Calu3 (cell line): ENCODE data around the gene SLC2A6. TPM values are rescaled to one million over a fixed set of nuclear protein-coding genes. Genes with fewer than 3 reads are reported as not detected.

Experiments used
- BruUV-seq: library from RNA; stranded (reverse); fragments of 400-500 nt; replicated peaks from 2 replicates; lab custom pipeline; 2021; lab: Mats Ljungman, UMichigan
- CTCF ChIA-PET: fragments of 300-600 bp; sonication (Branson Sonifier 250); formaldehyde crosslinking; loops from one replicate; lab custom pipeline; 2022; ENCODE audit warnings: antibody characterized with exemption; lab: Charles Lee
- DNase-seq: peaks from one replicate; pipeline ENCODE4 v3.0.0; 2022
- H3K27ac Mint-ChIP-seq: one replicate; pipeline ENCODE4 v1.8.0; 2022; ENCODE audit warnings: mixed read lengths; ENCODE audit not compliant: unreplicated experiment
- H3K27me3 Mint-ChIP-seq: one replicate; pipeline ENCODE4 v1.8.0; 2022; ENCODE audit warnings: mixed read lengths; ENCODE audit not compliant: unreplicated experiment
- H3K36me3 Mint-ChIP-seq: one replicate; pipeline ENCODE4 v1.8.0; 2022; ENCODE audit warnings: mild to moderate bottlenecking, moderate library complexity, mixed read lengths; ENCODE audit not compliant: insufficient read depth, unreplicated experiment
- H3K4me1 Mint-ChIP-seq: one replicate; pipeline ENCODE4 v1.8.0; 2022; ENCODE audit warnings: mild to moderate bottlenecking, low read depth, mixed read lengths; ENCODE audit not compliant: unreplicated experiment
- H3K4me3 Mint-ChIP-seq: one replicate; pipeline ENCODE4 v1.8.0; 2022; ENCODE audit warnings: mild to moderate bottlenecking, low read depth, moderate library complexity, mixed read lengths; ENCODE audit not compliant: unreplicated experiment
- H3K9me3 Mint-ChIP-seq: one replicate; pipeline ENCODE4 v1.8.0; 2022; ENCODE audit warnings: low read depth, mixed read lengths; ENCODE audit not compliant: unreplicated experiment
- intact Hi-C: fragments of 100-400 bp; cut with micrococcal nuclease; formaldehyde crosslinking; loops from one replicate; pipeline ENCODE4 v1.10.0; 2022; ENCODE audit not compliant: unreplicated experiment
- total RNA-seq: library from RNA; stranded (reverse); gene quantifications from 2 replicates; pipeline ENCODE4 v1.2.3, GENCODE V29; 2022
- TF ChIP-seq, protein P1 (sequence below): fragments of 200-600 bp; IDR thresholded peaks from one replicate; pipeline ENCODE4 v1.8.0; 2022; ENCODE audit warnings: antibody characterized with exemption; ENCODE audit not compliant: unreplicated experiment

The SLC2A6 gene
- total RNA-seq, 1 experiment from 2014 or later = 11.6 TPM

GRCh38 chr9:133510926-133511505 is 32.1 kb upstream of the SLC2A6 start:
- TF ChIP-seq, protein P1, sequence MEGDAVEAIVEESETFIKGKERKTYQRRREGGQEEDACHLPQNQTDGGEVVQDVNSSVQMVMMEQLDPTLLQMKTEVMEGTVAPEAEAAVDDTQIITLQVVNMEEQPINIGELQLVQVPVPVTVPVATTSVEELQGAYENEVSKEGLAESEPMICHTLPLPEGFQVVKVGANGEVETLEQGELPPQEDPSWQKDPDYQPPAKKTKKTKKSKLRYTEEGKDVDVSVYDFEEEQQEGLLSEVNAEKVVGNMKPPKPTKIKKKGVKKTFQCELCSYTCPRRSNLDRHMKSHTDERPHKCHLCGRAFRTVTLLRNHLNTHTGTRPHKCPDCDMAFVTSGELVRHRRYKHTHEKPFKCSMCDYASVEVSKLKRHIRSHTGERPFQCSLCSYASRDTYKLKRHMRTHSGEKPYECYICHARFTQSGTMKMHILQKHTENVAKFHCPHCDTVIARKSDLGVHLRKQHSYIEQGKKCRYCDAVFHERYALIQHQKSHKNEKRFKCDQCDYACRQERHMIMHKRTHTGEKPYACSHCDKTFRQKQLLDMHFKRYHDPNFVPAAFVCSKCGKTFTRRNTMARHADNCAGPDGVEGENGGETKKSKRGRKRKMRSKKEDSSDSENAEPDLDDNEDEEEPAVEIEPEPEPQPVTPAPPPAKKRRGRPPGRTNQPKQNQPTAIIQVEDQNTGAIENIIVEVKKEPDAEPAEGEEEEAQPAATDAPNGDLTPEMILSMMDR = no peak
- Mint-ChIP-seq H3K27ac (no peak overlapping the region), H3K27me3 (peaks cover 29% of the 10 kb centered on the region), H3K9me3 (no peaks in the 10 kb centered on the region), H3K4me3 (no peak overlapping the region), H3K4me1 (no peaks in the 10 kb centered on the region), H3K36me3 (no peaks in the 10 kb centered on the region)
- BruUV-seq = no TSS peak
- CTCF ChIA-PET = no interaction called here
- no peak for DNase-seq
- intact Hi-C loops = no loop called here

DNA sequence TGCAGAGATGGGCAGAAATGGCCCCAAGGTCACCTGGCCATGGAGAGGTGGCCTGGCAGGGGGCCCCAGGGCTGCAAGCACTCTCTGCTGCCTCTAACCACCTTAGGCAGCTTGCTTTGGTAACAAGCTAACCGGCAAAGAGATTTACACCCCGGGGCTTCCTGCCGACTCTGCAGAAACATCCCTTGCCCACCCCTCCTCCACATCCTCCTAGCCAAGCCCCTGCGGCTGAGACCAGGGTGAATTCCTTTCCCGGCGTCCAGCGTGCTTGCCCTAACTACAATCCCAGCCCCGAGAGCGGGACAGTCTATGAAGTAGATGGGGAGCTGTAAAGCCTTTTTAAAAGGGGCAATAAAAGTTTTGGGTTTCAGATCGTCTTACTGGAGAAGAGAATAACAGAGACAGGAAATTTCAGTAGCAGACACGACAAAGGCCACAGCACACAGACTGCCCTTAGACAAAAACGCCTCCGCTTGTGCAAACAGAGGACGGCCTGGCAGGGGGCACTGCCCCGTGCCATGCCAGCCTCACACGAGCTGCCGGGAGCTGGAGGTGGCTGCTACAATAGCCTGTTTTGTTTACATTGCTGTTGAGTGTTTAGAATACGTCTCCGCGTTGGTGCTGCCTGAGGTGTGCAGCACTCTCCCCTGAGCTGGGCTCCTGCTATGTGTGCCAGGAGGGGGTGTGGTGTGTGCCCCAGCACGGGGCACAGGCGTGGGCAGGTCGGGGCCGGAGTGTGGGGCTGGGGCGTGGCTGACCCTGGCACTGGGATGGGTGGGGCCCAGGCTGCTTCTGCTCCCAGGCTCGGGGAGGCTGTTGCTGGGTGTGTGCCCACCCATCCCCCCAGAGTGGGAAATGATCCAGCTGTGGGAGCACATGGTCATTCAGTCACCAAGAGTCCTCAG is 30.5 kb upstream of the SLC2A6 start:
- intact Hi-C loops = no loop called here
- TF ChIP-seq, protein P1 = no peak
- Mint-ChIP-seq H3K9me3 (no peaks in the 10 kb centered on the region), H3K36me3 (no peaks in the 10 kb centered on the region), H3K27me3 (peaks cover 13% of the 10 kb centered on the region), H3K4me1 (no peaks in the 10 kb centered on the region), H3K4me3 (peak overlapping the region; percentile 50), H3K27ac (no peak overlapping the region)
- CTCF ChIA-PET = no interaction called here
- DNase-seq = peak; percentile 25
- BruUV-seq = no TSS peak

GRCh38 chr9:133508046-133508445 is 29.1 kb upstream of the SLC2A6 start:
- no TSS peak for BruUV-seq
- Mint-ChIP-seq H3K36me3 (no peaks in the 10 kb centered on the region), H3K4me1 (no peaks in the 10 kb centered on the region), H3K27ac (no peak overlapping the region), H3K4me3 (no peak overlapping the region), H3K9me3 (no peaks in the 10 kb centered on the region), H3K27me3 (peaks cover 21% of the 10 kb centered on the region)
- intact Hi-C loops = no loop called here
- DNase-seq = no peak
- TF ChIP-seq, protein P1 = no peak
- CTCF ChIA-PET = no interaction called here

GRCh38 chr9:133507246-133507965 is 28.5 kb upstream of the SLC2A6 start:
- TF ChIP-seq, protein P1 = no peak
- CTCF ChIA-PET = no interaction called here
- intact Hi-C loops = no loop called here
- H3K4me3 Mint-ChIP-seq = no peak overlapping the region
- H3K36me3 Mint-ChIP-seq = no peaks in the 10 kb centered on the region
- H3K4me1 Mint-ChIP-seq = no peaks in the 10 kb centered on the region
- no TSS peak for BruUV-seq
- H3K27me3 Mint-ChIP-seq = peaks cover 27% of the 10 kb centered on the region
- DNase-seq = no peak
- no peak overlapping the region for H3K27ac Mint-ChIP-seq
- peaks cover 1% of the 10 kb centered on the region for H3K9me3 Mint-ChIP-seq
